Stomach (tissue), 4 donors: ENCODE data around the gene SPR.

Experiments used
- CTCF ChIP-seq, 7 experiments: fragments of 450-650 bp in 4 of 7; fragments of 200-600 bp in 3 of 7; sonication (generic) in 3 of 7; IDR thresholded peaks; one replicate each; pipeline ENCODE4 v1.5.1; 2016 to 2019; ENCODE audit warnings: antibody characterized with exemption in 7 of 7, control low read depth in 2 of 7, mild to moderate bottlenecking in 1 of 7
- POLR2A ChIP-seq, 4 donors: fragments of 450-650 bp; IDR thresholded peaks; one replicate each; pipeline ENCODE4 v1.6.1; 2016; ENCODE audit warnings: antibody characterized with exemption in 4 of 4, control low read depth in 2 of 4, mild to moderate bottlenecking in 1 of 4, moderate library complexity in 1 of 4
- POLR2AphosphoS5 ChIP-seq, 3 donors: sonication (generic); formaldehyde crosslinking; IDR thresholded peaks; one replicate each; pipeline ENCODE4 v1.6.1; 2016; ENCODE audit warnings: antibody characterized with exemption in 3 of 3

- TF ChIP-seq CTCF (IDR thresholded peaks at IDR 0.05) (no peak), POLR2AphosphoS5 (IDR thresholded peaks at IDR 0.05) (no peak), POLR2A (IDR thresholded peaks at IDR 0.05) (no peak)
Observed at GRCh38 chr2:72843301-72843700, 43.9 kb upstream of the SPR start.
